ENCODE data around the gene RFPL1.

Gene RFPL1

GRCh38 chr22:29447906-29448305, 9.5 kb downstream of the RFPL1 start:
- Histone ChIP-seq H3K9me3 (ENCODE audit: insufficient read depth, low read length) (no peaks in the 10 kb centered on the region), H2AFZ (ENCODE audit: low read depth, low read length, severe bottlenecking) (no peak overlapping the region), H3K27ac (ENCODE audit: low read depth, low read length) (no peak overlapping the region), H3K4me3 (ENCODE audit: insufficient read depth, low read length, poor library complexity, severe bottlenecking) (no peak overlapping the region), H3F3A (ENCODE audit: insufficient read depth) (no peaks in the 10 kb centered on the region), H3K27me3 (ENCODE audit: low read length) (no peaks in the 10 kb centered on the region), H3K79me2 (ENCODE audit: insufficient read depth, low read length) (no peaks in the 10 kb centered on the region), H3K4me2 (ENCODE audit: low read depth, low read length, poor library complexity, severe bottlenecking) (no peak overlapping the region), H4K20me1 (ENCODE audit: low read depth, low read length) (no peaks in the 10 kb centered on the region), H3K36me3 (ENCODE audit: low read length) (no peaks in the 10 kb centered on the region), H3K9me2 (replicated peaks; ENCODE audit: insufficient read depth, low read length) (no peaks in the 10 kb centered on the region), H3K9ac (ENCODE audit: low read length) (no peak overlapping the region)
- TF ChIP-seq EZH2phosphoT487 (conservative IDR thresholded peaks at IDR 0.05; ENCODE audit: low read length), result no peak
- TF ChIP-seq, protein P1, sequence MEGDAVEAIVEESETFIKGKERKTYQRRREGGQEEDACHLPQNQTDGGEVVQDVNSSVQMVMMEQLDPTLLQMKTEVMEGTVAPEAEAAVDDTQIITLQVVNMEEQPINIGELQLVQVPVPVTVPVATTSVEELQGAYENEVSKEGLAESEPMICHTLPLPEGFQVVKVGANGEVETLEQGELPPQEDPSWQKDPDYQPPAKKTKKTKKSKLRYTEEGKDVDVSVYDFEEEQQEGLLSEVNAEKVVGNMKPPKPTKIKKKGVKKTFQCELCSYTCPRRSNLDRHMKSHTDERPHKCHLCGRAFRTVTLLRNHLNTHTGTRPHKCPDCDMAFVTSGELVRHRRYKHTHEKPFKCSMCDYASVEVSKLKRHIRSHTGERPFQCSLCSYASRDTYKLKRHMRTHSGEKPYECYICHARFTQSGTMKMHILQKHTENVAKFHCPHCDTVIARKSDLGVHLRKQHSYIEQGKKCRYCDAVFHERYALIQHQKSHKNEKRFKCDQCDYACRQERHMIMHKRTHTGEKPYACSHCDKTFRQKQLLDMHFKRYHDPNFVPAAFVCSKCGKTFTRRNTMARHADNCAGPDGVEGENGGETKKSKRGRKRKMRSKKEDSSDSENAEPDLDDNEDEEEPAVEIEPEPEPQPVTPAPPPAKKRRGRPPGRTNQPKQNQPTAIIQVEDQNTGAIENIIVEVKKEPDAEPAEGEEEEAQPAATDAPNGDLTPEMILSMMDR (IDR thresholded peaks at IDR 0.05; ENCODE audit: insufficient read depth, low read length, poor library complexity, severe bottlenecking), result no peak

GRCh38 chr22:29449296-29449875, 11.0 kb downstream of the RFPL1 start:
- Histone ChIP-seq H3K9ac (ENCODE audit: low read length) (no peak overlapping the region), H3K27ac (ENCODE audit: low read depth, low read length) (no peak overlapping the region), H3K4me3 (ENCODE audit: insufficient read depth, low read length, poor library complexity, severe bottlenecking) (no peak overlapping the region), H3K9me3 (ENCODE audit: insufficient read depth, low read length) (no peaks in the 10 kb centered on the region), H3K36me3 (ENCODE audit: low read length) (no peaks in the 10 kb centered on the region), H4K20me1 (ENCODE audit: low read depth, low read length) (no peaks in the 10 kb centered on the region), H3K9me2 (replicated peaks; ENCODE audit: insufficient read depth, low read length) (no peaks in the 10 kb centered on the region), H3K79me2 (ENCODE audit: insufficient read depth, low read length) (no peaks in the 10 kb centered on the region), H3K27me3 (ENCODE audit: low read length) (no peaks in the 10 kb centered on the region), H3K4me2 (ENCODE audit: low read depth, low read length, poor library complexity, severe bottlenecking) (no peak overlapping the region), H3F3A (ENCODE audit: insufficient read depth) (no peaks in the 10 kb centered on the region), H2AFZ (ENCODE audit: low read depth, low read length, severe bottlenecking) (no peak overlapping the region)
- TF ChIP-seq, protein P1 (IDR thresholded peaks at IDR 0.05; ENCODE audit: insufficient read depth, low read length, poor library complexity, severe bottlenecking), result no peak
- TF ChIP-seq EZH2phosphoT487 (conservative IDR thresholded peaks at IDR 0.05; ENCODE audit: low read length), result no peak

GRCh38 chr22:29450222-29450621, 11.8 kb downstream of the RFPL1 start:
- Histone ChIP-seq H3K9me2 (replicated peaks; ENCODE audit: insufficient read depth, low read length) (no peaks in the 10 kb centered on the region), H3K9ac (ENCODE audit: low read length) (no peak overlapping the region), H3K9me3 (ENCODE audit: insufficient read depth, low read length) (no peaks in the 10 kb centered on the region), H3K4me3 (ENCODE audit: insufficient read depth, low read length, poor library complexity, severe bottlenecking) (no peak overlapping the region), H2AFZ (ENCODE audit: low read depth, low read length, severe bottlenecking) (no peak overlapping the region), H3K79me2 (ENCODE audit: insufficient read depth, low read length) (no peaks in the 10 kb centered on the region), H3K27me3 (ENCODE audit: low read length) (no peaks in the 10 kb centered on the region), H4K20me1 (ENCODE audit: low read depth, low read length) (no peaks in the 10 kb centered on the region), H3K36me3 (ENCODE audit: low read length) (no peaks in the 10 kb centered on the region), H3K4me2 (ENCODE audit: low read depth, low read length, poor library complexity, severe bottlenecking) (no peak overlapping the region), H3K27ac (ENCODE audit: low read depth, low read length) (no peak overlapping the region), H3F3A (ENCODE audit: insufficient read depth) (no peaks in the 10 kb centered on the region)
- no peak for TF ChIP-seq EZH2phosphoT487 (conservative IDR thresholded peaks at IDR 0.05; ENCODE audit: low read length)
- TF ChIP-seq, protein P1 (IDR thresholded peaks at IDR 0.05; ENCODE audit: insufficient read depth, low read length, poor library complexity, severe bottlenecking), result no peak
